SHP77 treated with DMSO at 0.1 percent for 48 hours (cell line): Measurements from ENCODE around the gene ZNFX1.

Source experiments
- DNase-seq: peaks from one replicate; lab custom pipeline; 2025; lab: John Stamatoyannopoulos, UW

Gene ZNFX1

GRCh38 chr20:49292010-49292409, 14.2 kb upstream of the ZNFX1 start:
- no peak for DNase-seq

- DNase-seq, result no peak
These were observed 13.3 kb upstream of the ZNFX1 start for GRCh38 chr20:49291200-49291599.

GRCh38 chr20:49290608-49291191, 12.8 kb upstream of the ZNFX1 start:
- DNase-seq, result no peak

- DNase-seq, result no peak
These were observed 11.2 kb upstream of the ZNFX1 start for GRCh38 chr20:49288784-49289696.

- DNase-seq, result no peak
These were observed 10.4 kb upstream of the ZNFX1 start for GRCh38 chr20:49288250-49288751.

- DNase-seq, result no peak
These were observed 9.8 kb upstream of the ZNFX1 start for GRCh38 chr20:49287555-49288249.

- no peak for DNase-seq
These were observed 9.1 kb upstream of the ZNFX1 start for GRCh38 chr20:49286689-49287551.

- no peak for DNase-seq
These were observed 8.1 kb upstream of the ZNFX1 start for GRCh38 chr20:49285813-49286494.

- DNase-seq, result no peak
These were observed 7.4 kb upstream of the ZNFX1 start for GRCh38 chr20:49285233-49285668.

GRCh38 chr20:49284818-49285217, 7.0 kb upstream of the ZNFX1 start:
- no peak for DNase-seq

GRCh38 chr20:49283703-49284625, 6.1 kb upstream of the ZNFX1 start:
- DNase-seq, result no peak

- no peak for DNase-seq
These were observed 5.4 kb upstream of the ZNFX1 start for GRCh38 chr20:49283176-49283702.

- no peak for DNase-seq
These were observed 4.8 kb upstream of the ZNFX1 start for GRCh38 chr20:49282584-49283171.

- no peak for DNase-seq
These were observed 4.1 kb upstream of the ZNFX1 start for GRCh38 chr20:49281913-49282467.

- no peak for DNase-seq
These were observed 3.4 kb upstream of the ZNFX1 start for GRCh38 chr20:49281059-49281912.

- no peak for DNase-seq
These were observed 2.7 kb upstream of the ZNFX1 start for GRCh38 chr20:49280463-49281058.

GRCh38 chr20:49279677-49280462, 2.0 kb upstream of the ZNFX1 start:
- DNase-seq, result no peak
